Astrocyte (in vitro differentiated cells and primary cell): ENCODE measurements around the gene KCNMA1.

Source experiments
- EZH2 ChIP-seq: IDR thresholded peaks from 2 replicates; pipeline ENCODE4 v1.6.1; 2012; ENCODE audit warnings: mild to moderate bottlenecking, low read length, inconsistent platforms; ENCODE audit not compliant: insufficient read depth
- TF ChIP-seq, protein P1 (sequence below): IDR thresholded peaks from 2 replicates; pipeline ENCODE4 v1.5.1; 2011; ENCODE audit warnings: low read depth, mild to moderate bottlenecking, inconsistent platforms, low read length, moderate library complexity; ENCODE audit not compliant: insufficient read depth

DNA sequence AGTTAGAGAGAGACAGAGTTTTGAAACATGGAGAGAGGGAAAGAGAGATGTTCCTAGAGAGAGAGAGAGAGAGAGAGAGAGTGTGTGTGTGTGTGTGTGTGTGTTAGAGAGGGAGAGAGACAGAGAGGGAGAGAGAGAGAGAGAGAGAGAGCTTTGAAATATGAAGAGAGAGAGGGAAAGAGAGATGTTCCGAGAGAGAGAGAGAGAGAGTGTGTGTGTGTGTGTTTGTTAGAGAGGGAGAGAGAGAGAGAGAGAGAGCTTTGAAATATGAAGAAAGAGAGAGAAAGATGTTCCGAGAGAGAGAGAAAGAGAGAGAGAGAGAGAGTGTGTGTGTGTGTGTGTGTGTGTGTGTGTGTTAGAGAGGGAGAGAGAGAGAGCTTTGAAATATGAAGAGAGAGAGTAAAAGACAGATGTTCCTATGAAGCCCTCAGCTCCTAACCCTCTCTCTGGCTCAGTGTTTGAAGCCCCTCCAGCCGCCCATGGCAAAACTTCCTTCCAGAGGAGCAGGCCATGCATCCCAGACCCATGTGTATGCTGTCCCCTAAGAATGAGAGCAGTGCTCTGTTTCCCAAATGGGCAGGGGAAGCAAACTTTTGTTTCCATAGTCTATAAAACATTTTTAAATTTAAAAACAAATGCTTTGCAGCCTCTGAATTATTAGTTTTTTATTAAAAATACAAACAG is 130.9 kb downstream of the KCNMA1 start:
- TF ChIP-seq, protein P1, sequence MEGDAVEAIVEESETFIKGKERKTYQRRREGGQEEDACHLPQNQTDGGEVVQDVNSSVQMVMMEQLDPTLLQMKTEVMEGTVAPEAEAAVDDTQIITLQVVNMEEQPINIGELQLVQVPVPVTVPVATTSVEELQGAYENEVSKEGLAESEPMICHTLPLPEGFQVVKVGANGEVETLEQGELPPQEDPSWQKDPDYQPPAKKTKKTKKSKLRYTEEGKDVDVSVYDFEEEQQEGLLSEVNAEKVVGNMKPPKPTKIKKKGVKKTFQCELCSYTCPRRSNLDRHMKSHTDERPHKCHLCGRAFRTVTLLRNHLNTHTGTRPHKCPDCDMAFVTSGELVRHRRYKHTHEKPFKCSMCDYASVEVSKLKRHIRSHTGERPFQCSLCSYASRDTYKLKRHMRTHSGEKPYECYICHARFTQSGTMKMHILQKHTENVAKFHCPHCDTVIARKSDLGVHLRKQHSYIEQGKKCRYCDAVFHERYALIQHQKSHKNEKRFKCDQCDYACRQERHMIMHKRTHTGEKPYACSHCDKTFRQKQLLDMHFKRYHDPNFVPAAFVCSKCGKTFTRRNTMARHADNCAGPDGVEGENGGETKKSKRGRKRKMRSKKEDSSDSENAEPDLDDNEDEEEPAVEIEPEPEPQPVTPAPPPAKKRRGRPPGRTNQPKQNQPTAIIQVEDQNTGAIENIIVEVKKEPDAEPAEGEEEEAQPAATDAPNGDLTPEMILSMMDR: no peak
- no peak for TF ChIP-seq EZH2
